ENCODE results near the gene LHFPL2. TPM values are rescaled to one million over a fixed set of nuclear protein-coding genes. Genes with fewer than 3 reads are reported as not detected.

Gene LHFPL2
- polyA plus RNA-seq, 2 donors: 0.84 to 1.4 TPM

GRCh38 chr5:78613756-78614155, 34.8 kb downstream of the LHFPL2 start:
- WGBS, 2 donors: 49 to 72% methylated on average over 4 of the region's 4 CpGs
- no peak overlapping the region for H3K4me3 ChIP-seq (ENCODE audit: low read depth in 1 of 2, low read length in 2 of 2)
- no peak overlapping the region for H3K27ac ChIP-seq (ENCODE audit: low read depth in 2 of 2, low read length in 1 of 2)
- no peaks in the 10 kb centered on the region for H3K9me3 ChIP-seq (ENCODE audit: control insufficient read depth in 2 of 2, insufficient read depth in 1 of 2, low read depth in 1 of 2, low read length in 1 of 2)
- H3K27me3 ChIP-seq (ENCODE audit: control insufficient read depth in 1 of 2, insufficient read depth in 2 of 2, low read length in 2 of 2): no peaks in the 10 kb centered on the region
- peaks cover 0 to 3% of the 10 kb centered on the region in 2 donors for H3K4me1 ChIP-seq (ENCODE audit: control insufficient read depth in 2 of 2, insufficient read depth in 2 of 2, low read length in 1 of 2)
- H3K36me3 ChIP-seq (ENCODE audit: control insufficient read depth in 2 of 2, insufficient read depth in 2 of 2, low read length in 1 of 2): peaks cover 0 to 3% of the 10 kb centered on the region in 2 donors

GRCh38 chr5:78613151-78613533, 35.4 kb downstream of the LHFPL2 start:
- Histone ChIP-seq H3K27ac (ENCODE audit: low read depth in 2 of 2, low read length in 1 of 2) (no peak overlapping the region), H3K36me3 (ENCODE audit: control insufficient read depth in 2 of 2, insufficient read depth in 2 of 2, low read length in 1 of 2) (no peaks in the 10 kb centered on the region), H3K4me1 (ENCODE audit: control insufficient read depth in 2 of 2, insufficient read depth in 2 of 2, low read length in 1 of 2) (peaks cover 0 to 3% of the 10 kb centered on the region in 2 donors), H3K9me3 (ENCODE audit: control insufficient read depth in 2 of 2, insufficient read depth in 1 of 2, low read depth in 1 of 2, low read length in 1 of 2) (no peaks in the 10 kb centered on the region), H3K4me3 (ENCODE audit: low read depth in 1 of 2, low read length in 2 of 2) (no peak overlapping the region), H3K27me3 (ENCODE audit: control insufficient read depth in 1 of 2, insufficient read depth in 2 of 2, low read length in 2 of 2) (no peaks in the 10 kb centered on the region)
- 87 to 88% methylated on average over 2 of the region's 2 CpGs for WGBS, 2 donors

GRCh38 chr5:78612227-78613150, 36.1 kb downstream of the LHFPL2 start:
- Histone ChIP-seq H3K4me1 (ENCODE audit: control insufficient read depth in 2 of 2, insufficient read depth in 2 of 2, low read length in 1 of 2) (peaks cover 0 to 3% of the 10 kb centered on the region in 2 donors), H3K36me3 (ENCODE audit: control insufficient read depth in 2 of 2, insufficient read depth in 2 of 2, low read length in 1 of 2) (no peaks in the 10 kb centered on the region), H3K27me3 (ENCODE audit: control insufficient read depth in 1 of 2, insufficient read depth in 2 of 2, low read length in 2 of 2) (no peaks in the 10 kb centered on the region), H3K27ac (ENCODE audit: low read depth in 2 of 2, low read length in 1 of 2) (no peak overlapping the region), H3K9me3 (ENCODE audit: control insufficient read depth in 2 of 2, insufficient read depth in 1 of 2, low read depth in 1 of 2, low read length in 1 of 2) (no peaks in the 10 kb centered on the region), H3K4me3 (ENCODE audit: low read depth in 1 of 2, low read length in 2 of 2) (no peak overlapping the region)
- WGBS, 2 donors: 63 to 72% methylated on average over 3 of the region's 3 CpGs

GRCh38 chr5:78611126-78611605, 37.4 kb downstream of the LHFPL2 start:
- Histone ChIP-seq H3K4me3 (ENCODE audit: low read depth in 1 of 2, low read length in 2 of 2) (no peak overlapping the region), H3K36me3 (ENCODE audit: control insufficient read depth in 2 of 2, insufficient read depth in 2 of 2, low read length in 1 of 2) (no peaks in the 10 kb centered on the region), H3K27ac (ENCODE audit: low read depth in 2 of 2, low read length in 1 of 2) (no peak overlapping the region), H3K4me1 (ENCODE audit: control insufficient read depth in 2 of 2, insufficient read depth in 2 of 2, low read length in 1 of 2) (peaks cover 0 to 3% of the 10 kb centered on the region in 2 donors), H3K9me3 (ENCODE audit: control insufficient read depth in 2 of 2, insufficient read depth in 1 of 2, low read depth in 1 of 2, low read length in 1 of 2) (no peaks in the 10 kb centered on the region), H3K27me3 (ENCODE audit: control insufficient read depth in 1 of 2, insufficient read depth in 2 of 2, low read length in 2 of 2) (no peaks in the 10 kb centered on the region)
- WGBS, 2 donors: 72 to 76% methylated on average over 4 of the region's 4 CpGs

- H3K4me3 ChIP-seq (ENCODE audit: low read depth in 1 of 2, low read length in 2 of 2): no peak overlapping the region
- WGBS, 2 donors: 79 to 80% methylated on average over 3 of the region's 3 CpGs
- H3K9me3 ChIP-seq (ENCODE audit: control insufficient read depth in 2 of 2, insufficient read depth in 1 of 2, low read depth in 1 of 2, low read length in 1 of 2): no peaks in the 10 kb centered on the region
- peaks cover 0 to 3% of the 10 kb centered on the region in 2 donors for H3K4me1 ChIP-seq (ENCODE audit: control insufficient read depth in 2 of 2, insufficient read depth in 2 of 2, low read length in 1 of 2)
- no peaks in the 10 kb centered on the region for H3K36me3 ChIP-seq (ENCODE audit: control insufficient read depth in 2 of 2, insufficient read depth in 2 of 2, low read length in 1 of 2)
- H3K27me3 ChIP-seq (ENCODE audit: control insufficient read depth in 1 of 2, insufficient read depth in 2 of 2, low read length in 2 of 2): no peaks in the 10 kb centered on the region
- H3K27ac ChIP-seq (ENCODE audit: low read depth in 2 of 2, low read length in 1 of 2): peak overlapping the region in 1 of 2 donors; percentile 11
Measured at GRCh38 chr5:78610636-78611035, 37.9 kb downstream of the LHFPL2 start.

GRCh38 chr5:78610163-78610583, 38.4 kb downstream of the LHFPL2 start:
- Histone ChIP-seq H3K4me1 (ENCODE audit: control insufficient read depth in 2 of 2, insufficient read depth in 2 of 2, low read length in 1 of 2) (peaks cover 0 to 4% of the 10 kb centered on the region in 2 donors), H3K9me3 (ENCODE audit: control insufficient read depth in 2 of 2, insufficient read depth in 1 of 2, low read depth in 1 of 2, low read length in 1 of 2) (no peaks in the 10 kb centered on the region), H3K4me3 (ENCODE audit: low read depth in 1 of 2, low read length in 2 of 2) (no peak overlapping the region), H3K27ac (ENCODE audit: low read depth in 2 of 2, low read length in 1 of 2) (peak overlapping the region in 1 of 2 donors; percentile 26), H3K36me3 (ENCODE audit: control insufficient read depth in 2 of 2, insufficient read depth in 2 of 2, low read length in 1 of 2) (no peaks in the 10 kb centered on the region), H3K27me3 (ENCODE audit: control insufficient read depth in 1 of 2, insufficient read depth in 2 of 2, low read length in 2 of 2) (no peaks in the 10 kb centered on the region)
- WGBS, 2 donors: 72 to 74% methylated on average over 7 of the region's 7 CpGs

GRCh38 chr5:78607864-78608263, 40.7 kb downstream of the LHFPL2 start:
- Histone ChIP-seq H3K9me3 (ENCODE audit: control insufficient read depth in 2 of 2, insufficient read depth in 1 of 2, low read depth in 1 of 2, low read length in 1 of 2) (no peaks in the 10 kb centered on the region), H3K4me1 (ENCODE audit: control insufficient read depth in 2 of 2, insufficient read depth in 2 of 2, low read length in 1 of 2) (peaks cover 0 to 5% of the 10 kb centered on the region in 2 donors), H3K27me3 (ENCODE audit: control insufficient read depth in 1 of 2, insufficient read depth in 2 of 2, low read length in 2 of 2) (no peaks in the 10 kb centered on the region)

GRCh38 chr5:78606241-78606640, 42.3 kb downstream of the LHFPL2 start:
- 76 to 83% methylated on average over 4 of the region's 4 CpGs for WGBS, 2 donors
- Histone ChIP-seq H3K9me3 (ENCODE audit: control insufficient read depth in 2 of 2, insufficient read depth in 1 of 2, low read depth in 1 of 2, low read length in 1 of 2) (no peaks in the 10 kb centered on the region), H3K4me3 (ENCODE audit: low read depth in 1 of 2, low read length in 2 of 2) (no peak overlapping the region), H3K27me3 (ENCODE audit: control insufficient read depth in 1 of 2, insufficient read depth in 2 of 2, low read length in 2 of 2) (no peaks in the 10 kb centered on the region), H3K4me1 (ENCODE audit: control insufficient read depth in 2 of 2, insufficient read depth in 2 of 2, low read length in 1 of 2) (peaks cover 0 to 5% of the 10 kb centered on the region in 2 donors), H3K27ac (ENCODE audit: low read depth in 2 of 2, low read length in 1 of 2) (no peak overlapping the region), H3K36me3 (ENCODE audit: control insufficient read depth in 2 of 2, insufficient read depth in 2 of 2, low read length in 1 of 2) (no peaks in the 10 kb centered on the region)

More at GRCh38 chr5:78607864-78608263, 40.7 kb downstream of the LHFPL2 start:
- Histone ChIP-seq H3K4me3 (ENCODE audit: low read depth in 1 of 2, low read length in 2 of 2) (no peak overlapping the region), H3K36me3 (ENCODE audit: control insufficient read depth in 2 of 2, insufficient read depth in 2 of 2, low read length in 1 of 2) (no peaks in the 10 kb centered on the region), H3K27ac (ENCODE audit: low read depth in 2 of 2, low read length in 1 of 2) (no peak overlapping the region)

GRCh38 chr5:78605611-78606010, 43.0 kb downstream of the LHFPL2 start:
- Histone ChIP-seq H3K27ac (ENCODE audit: low read depth in 2 of 2, low read length in 1 of 2) (no peak overlapping the region), H3K9me3 (ENCODE audit: control insufficient read depth in 2 of 2, insufficient read depth in 1 of 2, low read depth in 1 of 2, low read length in 1 of 2) (no peaks in the 10 kb centered on the region), H3K4me1 (ENCODE audit: control insufficient read depth in 2 of 2, insufficient read depth in 2 of 2, low read length in 1 of 2) (peaks cover 0 to 5% of the 10 kb centered on the region in 2 donors), H3K27me3 (ENCODE audit: control insufficient read depth in 1 of 2, insufficient read depth in 2 of 2, low read length in 2 of 2) (no peaks in the 10 kb centered on the region), H3K36me3 (ENCODE audit: control insufficient read depth in 2 of 2, insufficient read depth in 2 of 2, low read length in 1 of 2) (no peaks in the 10 kb centered on the region), H3K4me3 (ENCODE audit: low read depth in 1 of 2, low read length in 2 of 2) (no peak overlapping the region)
- WGBS, 2 donors: 45 to 63% methylated on average over 2 of the region's 2 CpGs

Data from esophagus (tissue), 2 donors.